ENCODE results near the gene TRIM25.
"Not testable (repeated sequence)": the region's sequence is repeated elsewhere in the genome, so short reads cannot be mapped to it uniquely, and the experiment has no call there.

Gene TRIM25, protein sequence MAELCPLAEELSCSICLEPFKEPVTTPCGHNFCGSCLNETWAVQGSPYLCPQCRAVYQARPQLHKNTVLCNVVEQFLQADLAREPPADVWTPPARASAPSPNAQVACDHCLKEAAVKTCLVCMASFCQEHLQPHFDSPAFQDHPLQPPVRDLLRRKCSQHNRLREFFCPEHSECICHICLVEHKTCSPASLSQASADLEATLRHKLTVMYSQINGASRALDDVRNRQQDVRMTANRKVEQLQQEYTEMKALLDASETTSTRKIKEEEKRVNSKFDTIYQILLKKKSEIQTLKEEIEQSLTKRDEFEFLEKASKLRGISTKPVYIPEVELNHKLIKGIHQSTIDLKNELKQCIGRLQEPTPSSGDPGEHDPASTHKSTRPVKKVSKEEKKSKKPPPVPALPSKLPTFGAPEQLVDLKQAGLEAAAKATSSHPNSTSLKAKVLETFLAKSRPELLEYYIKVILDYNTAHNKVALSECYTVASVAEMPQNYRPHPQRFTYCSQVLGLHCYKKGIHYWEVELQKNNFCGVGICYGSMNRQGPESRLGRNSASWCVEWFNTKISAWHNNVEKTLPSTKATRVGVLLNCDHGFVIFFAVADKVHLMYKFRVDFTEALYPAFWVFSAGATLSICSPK
- total RNA-seq, result 40.1 to 51.6 (median 50.3) reads per million in 4 donors

DNA sequence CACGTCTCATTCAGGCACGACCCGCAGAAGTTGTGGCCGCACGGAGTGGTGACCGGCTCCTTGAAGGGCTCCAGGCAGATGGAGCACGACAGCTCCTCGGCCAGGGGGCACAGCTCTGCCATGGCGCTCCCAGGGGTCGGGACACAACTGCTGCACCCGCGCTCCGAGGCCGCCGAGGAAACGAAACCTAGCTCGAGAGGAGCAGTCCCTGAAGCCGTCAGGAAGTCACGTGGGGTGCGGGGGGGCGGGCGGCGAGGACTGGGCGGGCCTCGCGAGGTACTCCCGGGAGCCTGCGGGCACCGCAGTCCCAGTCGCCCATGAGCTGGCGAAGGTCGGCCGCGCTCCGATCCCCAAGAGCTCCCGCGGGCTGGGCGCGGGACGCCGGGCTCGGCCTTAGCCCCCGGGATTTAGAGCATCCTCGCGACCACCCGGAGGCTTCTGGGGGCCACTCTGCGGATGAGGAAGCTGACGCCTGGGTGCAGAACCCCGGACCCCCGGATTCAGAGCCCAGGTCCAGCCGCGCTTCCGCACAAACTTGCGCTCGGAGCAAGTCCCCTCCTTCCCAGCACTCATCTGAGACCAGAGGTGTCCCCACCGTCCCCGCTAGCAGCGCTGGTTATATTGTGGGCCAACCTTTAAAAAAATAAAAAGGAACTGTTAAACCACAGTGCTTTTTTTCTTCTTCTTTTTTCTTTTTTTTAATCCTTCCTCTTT is at the start of gene TRIM25:
Gene TRIM25 (minus strand): TSS at position 183 of the 714 bp plus-strand sequence. CDS start 61 bp downstream, at position 122.
- peak; percentile 84 to 96 (median 85) for DNase-seq

DNA sequence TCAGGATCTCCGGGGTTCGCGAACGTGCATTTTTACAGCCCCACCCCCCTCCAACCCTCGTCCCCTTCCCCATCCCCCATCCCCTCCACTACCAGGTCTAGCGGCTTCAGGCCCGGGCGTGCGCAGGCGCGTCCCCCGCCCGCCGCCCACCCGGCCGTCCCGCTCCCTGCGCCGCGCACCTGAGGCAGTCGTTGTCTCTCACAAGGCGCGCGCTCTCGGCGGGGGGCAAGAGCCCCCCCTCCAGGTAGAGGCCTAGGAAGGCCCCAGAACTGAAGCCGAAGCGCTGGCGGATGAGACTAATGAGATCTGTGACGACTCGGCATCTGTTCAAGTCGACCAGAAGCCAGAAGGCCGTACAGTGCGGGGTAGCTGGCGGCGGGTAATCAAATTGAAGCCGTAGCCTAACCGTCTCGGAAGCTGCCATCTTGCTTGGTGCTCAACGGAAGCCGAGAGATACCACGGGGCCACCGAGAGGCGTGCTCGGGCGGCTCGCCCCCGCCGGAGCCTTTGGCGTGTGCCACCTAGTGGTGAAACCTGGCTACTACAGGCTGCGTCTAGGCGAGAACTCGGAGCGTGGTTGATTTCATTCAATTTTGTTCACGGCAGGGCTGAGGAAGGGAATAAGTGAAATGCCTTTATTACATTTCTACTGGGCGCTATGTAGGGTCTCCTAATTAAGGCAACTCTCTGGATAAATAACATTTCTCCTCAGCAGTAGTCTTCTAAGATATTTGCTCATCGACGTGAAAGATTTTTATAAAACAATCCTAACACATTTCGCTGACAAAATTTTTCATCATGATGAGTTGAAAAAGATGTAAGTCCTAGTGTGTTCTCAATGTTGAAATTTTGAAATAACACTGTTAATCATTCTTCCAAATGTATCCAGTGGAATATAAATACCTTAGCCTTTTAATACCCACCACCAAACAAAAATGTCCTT is 47.0 kb upstream of the TRIM25 start, which contains the start of gene COIL:
Gene COIL (minus strand): TSS at position 455 of the 943 bp plus-strand sequence. CDS start 31 bp downstream, at position 424.
- DNase-seq, result peak; percentile 79 to 92 (median 90)

DNA sequence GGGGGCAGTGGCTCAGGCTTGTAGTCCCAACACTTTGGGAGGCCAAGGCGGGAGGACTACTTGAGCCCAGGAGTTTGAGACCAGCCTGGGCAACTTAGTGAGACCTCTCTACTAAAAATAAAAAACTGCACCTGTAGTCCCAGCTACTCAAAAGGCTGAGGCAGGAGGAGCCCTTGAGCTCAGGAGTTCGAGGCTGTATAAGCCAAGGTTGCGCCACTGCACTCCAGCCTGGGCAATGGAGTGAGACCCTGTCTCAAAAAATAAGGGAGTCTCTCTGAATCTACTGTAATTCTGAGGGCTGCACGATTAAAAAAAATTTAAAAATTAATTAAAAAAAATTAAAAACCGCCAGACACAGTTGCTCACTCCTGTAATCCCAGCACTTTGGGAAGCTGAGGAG is 43.1 kb upstream of the TRIM25 start:
- no peak for DNase-seq

DNA sequence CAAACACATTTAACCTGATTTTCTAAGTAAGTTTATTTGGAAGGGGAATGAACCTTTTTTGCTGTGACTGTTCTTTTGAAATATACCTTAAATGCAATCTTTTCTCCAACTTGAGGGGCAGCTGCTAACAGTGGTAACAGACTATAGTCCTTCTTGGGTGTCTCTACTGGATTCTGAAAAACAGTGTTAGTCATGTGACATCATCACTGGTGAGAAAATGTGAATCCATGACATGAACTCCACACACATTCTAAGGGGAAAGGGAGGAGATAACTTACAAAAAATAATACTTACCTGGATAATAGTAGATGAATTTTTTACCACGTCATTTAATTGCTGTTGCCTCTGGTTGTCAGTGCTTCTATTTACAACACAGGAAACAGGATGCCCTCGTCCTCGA is 35.7 kb upstream of the TRIM25 start:
- DNase-seq, result no peak

DNA sequence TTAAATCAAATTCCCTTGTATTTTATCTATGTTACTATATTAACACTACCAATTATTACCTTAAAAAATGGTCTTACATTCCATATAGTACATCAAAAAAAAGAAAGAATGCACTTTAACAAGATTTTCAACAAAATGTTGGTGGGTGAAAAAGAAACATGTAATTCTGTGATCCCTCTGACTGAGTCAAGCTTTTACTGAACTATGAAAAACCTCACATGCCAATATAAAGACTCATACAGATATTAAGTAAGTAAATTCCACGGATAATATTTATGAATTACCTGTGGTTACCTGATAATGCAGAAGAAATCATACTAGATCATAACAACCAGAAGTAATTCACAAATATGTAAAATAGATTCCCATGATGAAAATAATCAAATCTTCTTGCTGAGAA is 34.6 kb upstream of the TRIM25 start:
- no peak for DNase-seq

DNA sequence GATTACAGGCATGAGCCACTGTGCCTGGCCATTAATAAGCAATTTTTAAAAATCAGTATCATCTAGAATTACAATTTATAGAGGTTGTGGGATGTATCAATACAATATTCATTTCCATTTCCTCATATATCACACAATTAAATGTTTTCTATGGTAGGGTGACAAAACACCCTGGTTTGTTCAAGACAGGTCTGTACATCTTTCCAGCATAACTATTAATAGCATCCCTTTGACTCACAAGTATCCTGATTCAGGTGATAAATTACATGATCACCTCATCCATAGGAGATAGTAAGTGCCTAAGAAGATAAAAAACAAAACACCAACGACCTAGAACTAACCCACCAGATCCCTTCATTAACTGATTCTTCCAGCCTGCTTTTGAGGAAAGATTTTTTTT is 33.9 kb upstream of the TRIM25 start:
- no peak for DNase-seq

DNA sequence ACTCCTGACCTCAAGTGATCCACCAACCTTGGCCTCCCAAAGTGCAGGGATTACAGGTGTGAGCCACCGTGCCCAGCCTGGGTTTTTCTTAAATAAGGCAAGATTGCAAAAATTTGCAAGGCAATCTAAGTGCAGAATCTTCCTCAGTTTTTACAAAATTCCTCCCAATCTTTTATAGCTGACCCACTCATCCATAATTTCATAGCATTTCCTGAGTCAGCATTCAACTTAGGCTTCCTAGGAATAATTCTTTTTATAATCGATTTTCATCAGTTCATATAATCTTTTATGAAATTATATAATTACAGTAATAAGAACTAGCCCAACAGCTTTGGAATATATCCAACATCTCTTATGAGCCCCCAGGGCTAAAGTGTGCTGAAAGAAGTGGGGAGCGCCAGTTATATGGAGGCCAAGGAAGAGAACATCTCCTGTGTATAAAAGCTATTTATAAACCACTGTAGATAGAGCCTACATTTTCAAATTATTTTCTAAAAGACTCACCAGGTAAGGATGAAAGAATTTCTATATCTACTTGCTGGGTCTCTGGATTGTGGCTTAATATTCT is 32.2 kb upstream of the TRIM25 start:
- DNase-seq, result no peak

DNA sequence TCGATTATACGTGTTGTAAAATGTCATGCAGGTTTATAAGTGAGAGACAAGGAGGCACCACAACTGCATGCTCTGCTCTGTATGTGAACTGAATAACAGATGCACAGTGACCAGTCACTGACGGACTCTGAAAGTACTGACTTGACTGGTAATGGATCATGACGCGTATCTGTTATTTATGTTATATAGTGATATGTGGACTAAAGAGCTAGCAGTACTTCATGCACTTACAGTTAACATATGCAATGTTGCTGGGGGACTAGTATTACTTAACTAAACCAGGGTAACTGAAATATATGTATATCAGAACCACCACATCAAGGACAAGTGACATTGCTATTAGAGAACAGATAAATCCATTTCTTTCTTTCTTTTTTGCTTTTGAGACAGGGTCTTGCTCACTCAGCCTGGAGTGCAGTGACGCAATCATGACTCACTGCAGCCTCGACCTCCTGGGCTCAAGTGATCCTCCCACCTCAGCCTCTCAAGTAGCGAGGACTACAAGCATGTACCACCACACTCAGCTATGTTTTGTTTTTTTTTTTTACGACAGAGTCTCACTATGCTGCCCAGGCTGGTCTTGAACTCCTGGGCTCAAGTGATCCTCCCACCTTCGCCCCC is 29.8 kb upstream of the TRIM25 start:
- no peak for DNase-seq

DNA sequence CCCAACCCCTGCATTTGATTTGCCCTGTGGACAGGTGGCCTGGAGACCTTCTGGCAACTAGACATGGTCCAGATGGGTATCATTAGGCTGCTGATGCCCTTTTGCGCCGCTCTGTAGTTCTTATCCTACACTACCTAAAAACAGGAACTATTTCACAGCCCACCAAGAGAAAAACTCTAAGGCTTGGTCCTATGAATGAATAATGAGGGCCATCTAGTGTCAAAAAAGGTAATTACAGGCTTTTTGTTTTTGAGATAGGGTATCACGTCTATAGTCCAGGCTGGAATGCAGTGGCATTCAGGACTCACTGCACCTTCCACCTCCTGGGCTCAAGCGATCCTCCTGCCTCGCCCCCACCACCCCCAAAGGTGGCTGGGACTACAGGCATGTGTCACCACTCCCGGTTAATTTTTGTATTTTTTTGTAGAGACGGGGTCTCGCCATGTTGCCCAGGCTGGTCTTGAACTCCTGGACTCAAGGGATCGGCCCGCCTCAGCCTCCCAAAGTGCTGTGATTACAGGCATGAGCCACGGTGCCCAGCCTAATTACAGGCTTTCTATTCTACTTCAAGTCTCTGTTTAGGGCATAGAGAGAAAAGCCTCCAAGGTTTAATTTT is 26.1 kb upstream of the TRIM25 start:
- peak in 1 of 5 donors; percentile 51 for DNase-seq

DNA sequence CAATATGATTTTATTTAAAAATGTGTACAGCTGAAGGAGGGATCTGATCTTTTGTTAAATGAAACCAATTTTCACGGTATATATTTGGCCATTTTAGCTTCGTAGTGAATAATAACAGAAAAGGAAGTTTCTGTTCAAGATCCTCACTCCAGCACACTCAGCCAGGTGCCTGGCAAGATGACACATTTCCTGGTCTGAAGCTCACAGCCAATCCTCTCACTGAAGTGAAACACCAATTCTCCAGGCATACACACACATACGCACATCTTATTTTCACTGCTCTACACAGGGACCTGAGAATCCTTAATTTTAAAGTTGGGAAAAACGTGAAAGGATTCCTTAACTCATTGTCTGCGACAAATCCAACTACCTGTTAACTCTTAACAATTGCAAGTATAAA is 24.4 kb upstream of the TRIM25 start:
- DNase-seq, result not testable (repeated sequence)

DNA sequence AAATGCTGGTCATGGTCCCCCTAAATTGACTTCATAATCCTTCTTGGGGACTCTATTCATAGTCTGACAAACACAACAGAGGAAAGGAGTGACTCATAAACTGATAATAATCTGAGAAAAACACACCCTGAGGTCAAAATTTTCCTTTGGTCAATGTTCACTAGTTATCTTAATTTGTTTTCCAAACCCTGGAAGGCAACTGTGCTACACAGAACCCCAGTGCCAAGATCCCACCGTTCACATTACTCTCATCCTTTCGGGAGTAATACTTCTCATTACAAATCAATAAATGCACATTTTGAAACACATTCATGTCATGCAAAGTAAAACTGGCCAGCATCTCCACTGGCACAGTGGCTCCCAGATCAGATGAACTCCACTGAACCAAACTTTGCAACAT is 23.8 kb upstream of the TRIM25 start:
- no peak for DNase-seq

DNA sequence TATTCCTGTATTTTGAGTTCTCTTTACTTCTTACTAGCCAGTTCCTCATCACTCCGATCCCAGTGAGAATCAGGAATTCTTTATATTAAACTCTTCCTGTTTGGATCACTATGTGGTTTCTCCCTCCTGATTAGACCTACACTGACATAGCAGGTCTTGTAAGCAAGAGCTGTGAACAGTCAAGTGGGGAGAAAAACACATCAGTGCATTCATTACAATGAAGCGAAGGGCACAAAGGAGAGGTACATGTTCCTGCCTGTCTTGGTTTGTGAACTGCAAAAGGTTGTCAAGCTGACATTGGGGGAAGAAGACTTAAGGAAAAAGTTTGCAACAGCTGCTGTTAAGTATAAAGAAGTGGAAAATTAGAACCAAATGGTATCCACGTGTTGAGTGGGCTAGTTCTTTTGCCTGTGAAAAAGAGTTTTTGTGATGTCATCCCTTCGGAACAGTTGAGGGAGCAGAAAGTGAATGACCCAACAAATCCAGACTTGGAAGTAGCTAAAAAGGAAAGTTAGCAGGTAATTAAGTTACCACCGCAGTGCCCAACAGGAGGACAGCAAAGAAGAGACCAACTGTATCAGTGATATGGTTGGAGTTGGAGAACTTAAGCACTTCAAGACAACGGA is 23.0 kb upstream of the TRIM25 start:
- no peak for DNase-seq

DNA sequence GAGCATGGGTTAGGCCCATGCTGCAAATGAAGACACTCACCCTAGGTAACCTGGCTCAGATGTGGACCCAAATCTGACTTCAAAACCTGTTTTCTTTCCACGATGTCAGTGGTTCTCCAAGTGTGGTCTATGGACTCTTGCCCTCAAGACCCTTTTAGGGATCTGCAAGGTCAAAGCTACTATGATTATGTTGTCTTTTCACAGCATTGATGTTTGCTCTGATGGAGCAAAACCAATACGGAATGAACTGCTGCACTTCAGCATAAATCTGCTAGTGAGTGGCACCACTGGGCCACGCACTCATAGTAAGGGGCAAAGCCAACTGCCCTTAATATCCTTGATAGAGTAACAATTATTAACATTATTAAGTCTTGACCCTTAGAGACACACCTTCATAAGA is 21.6 kb upstream of the TRIM25 start:
- no peak for DNase-seq

DNA sequence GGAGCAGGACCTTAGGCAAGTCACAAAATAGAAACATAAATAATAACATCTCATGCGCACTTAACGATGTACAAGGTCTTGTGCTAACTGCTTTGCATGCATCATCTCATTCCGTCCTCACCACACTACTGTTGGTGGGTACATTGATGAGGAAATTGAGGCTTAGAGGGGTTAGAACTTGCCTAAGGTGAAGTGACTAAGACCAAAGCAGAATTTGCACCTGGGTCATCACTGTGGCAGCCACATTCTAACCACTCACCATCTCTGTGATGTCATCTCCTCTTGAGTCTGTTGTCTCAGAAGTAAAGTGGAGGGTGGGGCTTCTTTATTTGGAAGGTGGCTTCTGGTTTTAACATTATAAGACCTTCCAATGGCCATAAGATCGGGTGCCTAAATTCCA is 20.4 kb upstream of the TRIM25 start:
- peak in 1 of 5 donors; percentile 20 for DNase-seq

DNA sequence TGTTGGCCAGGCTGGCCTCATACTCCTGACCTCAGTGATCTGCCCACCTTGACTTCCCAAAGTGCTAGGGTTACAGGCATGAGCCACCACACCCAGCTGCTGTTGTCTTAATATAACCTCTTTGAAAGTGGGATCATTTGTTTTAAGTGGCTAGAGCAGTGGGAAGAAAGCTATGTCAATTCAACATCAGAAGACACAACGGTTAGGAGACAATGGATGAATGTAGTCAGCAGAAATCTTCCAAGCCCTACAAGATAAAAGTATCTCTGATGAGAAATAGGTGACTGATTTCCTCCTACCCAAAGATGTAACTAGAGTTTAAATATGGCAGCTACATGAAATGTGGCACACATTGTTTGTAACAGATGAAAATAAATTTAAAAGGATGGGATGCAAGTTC is 20.0 kb upstream of the TRIM25 start:
- no peak for DNase-seq

DNA sequence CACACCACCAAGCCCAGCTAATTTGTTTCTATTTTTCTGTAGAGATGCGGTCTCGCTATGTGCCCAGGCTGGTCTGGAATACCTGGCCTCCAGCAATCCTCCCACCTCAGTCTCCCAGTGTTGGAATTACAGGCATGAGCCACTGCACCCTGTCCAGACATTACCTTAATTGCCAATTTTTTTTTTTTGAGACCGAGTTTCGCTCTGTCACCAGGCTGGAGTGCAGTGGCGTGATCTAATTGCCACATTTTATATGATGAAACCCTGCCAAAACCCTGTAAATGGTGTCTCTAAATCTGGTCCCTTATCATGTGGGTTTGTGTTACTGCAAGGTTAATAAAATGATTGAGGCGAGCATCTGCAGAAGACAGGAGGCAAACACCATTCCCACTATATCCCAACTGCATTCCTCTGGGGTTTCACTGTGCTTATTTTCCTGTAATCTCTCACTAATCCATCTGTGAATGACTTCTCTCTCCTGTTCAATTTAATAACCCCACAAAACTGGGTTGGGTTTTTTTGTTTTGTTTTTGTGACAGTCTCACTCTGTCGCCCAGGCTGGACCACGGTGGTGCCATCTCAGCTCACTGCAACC is 19.4 kb upstream of the TRIM25 start:
- DNase-seq, result no peak

DNA sequence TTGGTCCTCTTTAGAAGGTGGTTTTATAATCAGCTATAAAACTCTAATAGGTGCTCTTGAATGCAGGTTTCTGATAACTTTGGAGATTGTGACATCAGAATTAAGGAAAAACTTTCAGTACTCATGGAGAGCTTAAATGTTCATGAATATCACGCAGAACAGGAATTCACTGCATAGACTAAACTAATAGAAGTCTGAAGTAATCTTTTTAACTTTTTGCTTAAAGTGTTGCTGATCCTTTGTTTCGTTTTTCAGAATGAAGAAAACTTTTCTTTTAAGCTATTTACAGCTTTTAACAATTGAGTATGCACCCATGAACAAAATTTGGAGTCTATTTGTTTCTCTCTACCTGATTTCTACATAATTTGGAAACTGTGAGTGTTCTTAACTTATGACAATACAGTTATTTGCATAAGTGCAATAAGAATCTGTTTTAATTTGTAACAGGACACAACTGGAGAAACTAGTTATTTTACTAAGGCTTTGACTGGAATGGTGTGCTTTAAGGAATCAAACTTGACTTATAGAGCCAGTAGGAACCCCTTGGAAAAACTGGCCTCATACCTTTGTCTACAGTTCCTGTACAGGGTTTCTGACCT is 17.0 kb upstream of the TRIM25 start:
- no peak for DNase-seq

DNA sequence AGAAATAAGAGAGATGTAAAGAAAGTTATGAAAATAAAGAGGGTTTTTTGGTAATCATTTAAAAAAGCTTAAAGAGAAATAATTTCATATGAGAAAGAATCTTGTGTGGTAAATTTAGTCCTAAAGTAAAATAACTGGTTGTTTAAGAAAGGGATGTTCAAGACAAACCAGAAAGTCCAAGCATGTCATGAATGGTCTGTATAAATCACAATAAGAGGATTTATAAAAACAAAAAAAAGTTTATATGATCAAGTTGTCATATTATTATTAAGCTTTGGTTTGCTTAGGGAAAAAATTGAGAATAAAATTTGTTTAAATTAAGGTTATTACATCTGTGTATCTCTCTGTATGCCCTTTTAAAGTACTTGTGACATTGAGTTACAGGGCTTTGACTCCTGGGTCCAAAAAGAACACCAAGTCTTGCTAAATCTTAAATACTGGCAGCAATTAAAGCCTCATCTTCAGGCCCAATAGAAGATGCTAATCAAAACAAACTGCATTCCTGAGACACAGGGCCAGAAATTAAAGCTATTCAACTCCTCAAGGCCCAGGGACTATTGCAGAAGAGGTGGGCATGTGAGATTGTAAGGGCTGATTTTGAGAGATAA is 15.6 kb upstream of the TRIM25 start:
- DNase-seq, result no peak

DNA sequence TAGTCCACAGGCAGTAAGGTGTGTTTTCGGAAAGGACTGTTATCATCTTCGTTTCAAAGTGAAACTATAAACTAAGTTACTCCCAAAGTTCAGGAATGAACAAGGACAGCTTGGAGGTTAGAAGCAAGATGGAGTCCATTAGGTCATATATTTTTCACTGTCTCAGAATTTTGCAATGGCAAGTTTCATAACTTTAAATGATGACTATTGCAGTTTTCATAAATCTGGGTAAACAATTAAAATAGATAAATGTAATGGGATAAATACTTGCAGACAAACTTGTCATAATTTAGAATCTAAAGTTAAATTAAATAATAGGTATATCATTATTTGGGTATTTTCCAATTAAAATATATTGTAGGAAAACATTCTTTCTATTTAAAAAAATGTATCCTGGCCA is 14.7 kb upstream of the TRIM25 start:
- no peak for DNase-seq
